Spleen (tissue), 7 donors: ENCODE data around the gene RAD51B.

ENCODE experiments used
- CTCF ChIP-seq, 11 experiments: fragments of 200-600 bp in 7 of 11; fragments of 450-650 bp in 4 of 11; sonication (generic) in 4 of 11; IDR thresholded peaks in 8 of 11; conservative IDR thresholded peaks in 3 of 11; 1 replicate in 7 of 11; 2 replicates in 4 of 11; pipeline versions ENCODE4 v1.4.0 to v1.8.0; 2016 to 2021; ENCODE audit warnings: antibody characterized with exemption in 11 of 11, inconsistent platforms in 4 of 11, mild to moderate bottlenecking in 1 of 11
- POLR2A ChIP-seq, 3 donors: fragments of 450-650 bp; IDR thresholded peaks; one replicate each; pipeline ENCODE4 v1.5.1; 2017; ENCODE audit warnings: antibody characterized with exemption in 3 of 3, mild to moderate bottlenecking in 1 of 3
- POLR2AphosphoS5 ChIP-seq, 3 donors: sonication (generic); formaldehyde crosslinking; IDR thresholded peaks; one replicate each; pipeline ENCODE4 v1.5.1; 2017; ENCODE audit warnings: antibody characterized with exemption in 3 of 3
- donor health status: DM: no; HTN: no; CAD: no; lungs with moderate emphysema.
- donor health status: DM: no; HTN: no; CAD: no.
- donor health status: DM: no; HTN: no; CAD: no.

DNA sequence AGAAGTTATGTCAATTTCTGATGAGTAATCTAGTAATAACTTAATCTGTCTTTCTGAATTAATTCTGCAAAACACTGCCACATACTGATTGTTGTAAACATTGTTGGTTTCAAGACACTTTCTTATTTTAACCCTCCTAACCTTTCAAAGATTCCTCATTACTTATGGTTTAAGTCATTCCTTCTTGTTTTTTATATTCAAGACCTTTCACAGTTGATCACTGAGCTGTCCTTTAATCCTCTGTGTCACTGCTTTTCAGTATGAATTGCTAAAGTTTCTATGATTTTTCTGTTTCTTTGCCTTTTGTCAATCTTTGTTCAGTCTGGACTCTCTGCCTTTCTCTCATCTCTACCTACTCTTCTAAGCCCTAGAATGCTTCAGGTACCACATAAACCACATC is 164.7 kb downstream of the RAD51B start:
- no peak for TF ChIP-seq CTCF (IDR thresholded peaks at IDR 0.05 in 8 of 11, conservative IDR thresholded peaks at IDR 0.05 in 3 of 11)
- no peak for TF ChIP-seq POLR2A (IDR thresholded peaks at IDR 0.05)
- no peak for TF ChIP-seq POLR2AphosphoS5 (IDR thresholded peaks at IDR 0.05)
